A673 (cell line): ENCODE measurements around the gene GHRH. TPM values are rescaled to one million over a fixed set of nuclear protein-coding genes. Genes with fewer than 3 reads are reported as not detected.

ENCODE experiments used
- BruUV-seq: library from RNA; stranded (reverse); fragments of 400-500 nt; replicated peaks from 2 replicates; lab custom pipeline; 2021; lab: Mats Ljungman, UMichigan
- CTCF ChIA-PET: fragments of 300-600 bp; sonication (Branson Sonifier 250); formaldehyde crosslinking; loops from one replicate; lab custom pipeline; 2022; ENCODE audit warnings: antibody characterized with exemption; lab: Charles Lee
- POLR2A ChIA-PET: fragments of 300-600 bp; sonication (Branson Sonifier 250); formaldehyde crosslinking; loops from one replicate; lab custom pipeline; 2022; ENCODE audit warnings: antibody characterized with exemption; ENCODE audit not compliant: low non-redundant PET; lab: Charles Lee
- DNase-seq: peaks from one replicate; pipeline ENCODE4 v3.0.0-alpha.2; 2015; ENCODE audit warnings: low spot score
- H3K27ac ChIP-seq: fragments of 200-600 bp; sonication (generic); 2 replicates; pipeline ENCODE4 v1.5.1; 2016; ENCODE audit warnings: mixed run types, low read depth, mild to moderate bottlenecking, mixed read lengths, antibody characterized with exemption, low read length; ENCODE audit not compliant: poor library complexity, severe bottlenecking
- H3K27me3 ChIP-seq: fragments of 200-600 bp; sonication (generic); replicated peaks from 2 replicates; pipeline ENCODE4 v1.6.1; 2017; ENCODE audit warnings: mixed run types, low read depth, mild to moderate bottlenecking, mixed read lengths, antibody characterized with exemption, low read length; ENCODE audit not compliant: insufficient read depth, poor library complexity
- H3K36me3 ChIP-seq: fragments of 200-600 bp; sonication (generic); 2 replicates; pipeline ENCODE4 v1.6.1; 2016; ENCODE audit warnings: mixed run types, mild to moderate bottlenecking, mixed read lengths, antibody characterized with exemption, low read length; ENCODE audit not compliant: insufficient read depth, poor library complexity, severe bottlenecking
- H3K4me1 ChIP-seq: fragments of 200-600 bp; sonication (generic); 2 replicates; pipeline ENCODE4 v1.6.1; 2017; ENCODE audit warnings: mixed run types, mild to moderate bottlenecking, mixed read lengths, antibody characterized with exemption, low read length; ENCODE audit not compliant: insufficient read depth, poor library complexity, severe bottlenecking
- H3K4me3 ChIP-seq: fragments of 200-600 bp; sonication (generic); 2 replicates; pipeline ENCODE4 v1.5.1; 2016; ENCODE audit warnings: low read depth, mixed run types, mild to moderate bottlenecking, mixed read lengths, low read length; ENCODE audit not compliant: poor library complexity, severe bottlenecking
- H3K9me3 ChIP-seq: fragments of 200-600 bp; sonication (generic); 2 replicates; pipeline ENCODE4 v1.6.1; 2016; ENCODE audit warnings: mixed run types, low read depth, mild to moderate bottlenecking, mixed read lengths, antibody characterized with exemption, low read length; ENCODE audit not compliant: poor library complexity, severe bottlenecking
- CTCF ChIP-seq: fragments of 300-800, 200-600 bp; sonication (generic); conservative IDR thresholded peaks from 2 replicates; pipeline ENCODE4 v1.5.1; 2017; ENCODE audit warnings: low read depth, mild to moderate bottlenecking, antibody characterized with exemption, low read length, moderate library complexity, mixed read lengths
- EZH2 ChIP-seq: fragments of 200-600 bp; sonication (generic); IDR thresholded peaks from 2 replicates; pipeline ENCODE4 v1.6.1; 2017; ENCODE audit warnings: borderline replicate concordance, low read depth, mild to moderate bottlenecking, mixed read lengths, antibody characterized with exemption, low read length; ENCODE audit not compliant: poor library complexity, severe bottlenecking
- intact Hi-C: fragments of 100-400 bp; cut with micrococcal nuclease; formaldehyde crosslinking; loops from one replicate; pipeline ENCODE4 v1.10.0; 2022; ENCODE audit not compliant: unreplicated experiment
- total RNA-seq: library from RNA; stranded (reverse); gene quantifications from 2 replicates; pipeline ENCODE4 v1.2.3, GENCODE V29; 2021

The GHRH gene
- total RNA-seq, 1 experiment from 2014 or later, result not detected

DNA sequence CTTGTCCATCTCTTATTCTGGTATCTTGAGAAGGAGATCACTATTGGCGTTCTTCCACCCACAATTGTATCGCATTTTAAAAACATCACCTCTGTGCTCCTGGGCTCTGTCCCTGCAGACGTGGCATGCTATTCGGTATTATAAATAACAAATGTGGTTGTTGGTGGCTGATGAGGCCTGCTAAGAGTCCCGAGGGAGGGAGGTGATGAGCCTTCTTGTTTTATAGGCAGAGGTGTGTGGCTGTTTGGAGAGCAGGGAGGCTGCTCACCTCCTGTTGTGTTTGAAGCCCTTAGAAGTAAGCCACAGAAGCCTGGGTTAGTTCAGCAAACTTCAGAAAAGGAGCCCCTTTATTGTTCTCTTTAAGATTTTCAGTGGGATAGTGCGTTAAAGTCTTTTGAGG lies 43.5 kb upstream of the GHRH start:
- no peaks in the 10 kb centered on the region for H3K9me3 ChIP-seq
- peaks cover 19% of the 10 kb centered on the region for H3K36me3 ChIP-seq
- intact Hi-C loops, result no loop called here
- TF ChIP-seq CTCF (no peak), EZH2 (no peak)
- BruUV-seq, result no TSS peak
- H3K27ac ChIP-seq, result no peak overlapping the region
- H3K4me1 ChIP-seq, result no peaks in the 10 kb centered on the region
- H3K4me3 ChIP-seq, result no peak overlapping the region
- ChIA-PET CTCF (interaction anchor here (0.6 kb wide), 1 partner anchor 34 kb away, joined by 5 read pairs; no protein-coding TSS in a partner anchor), POLR2A (no interaction called here)
- H3K27me3 ChIP-seq, result no peaks in the 10 kb centered on the region
- DNase-seq, result no peak

DNA sequence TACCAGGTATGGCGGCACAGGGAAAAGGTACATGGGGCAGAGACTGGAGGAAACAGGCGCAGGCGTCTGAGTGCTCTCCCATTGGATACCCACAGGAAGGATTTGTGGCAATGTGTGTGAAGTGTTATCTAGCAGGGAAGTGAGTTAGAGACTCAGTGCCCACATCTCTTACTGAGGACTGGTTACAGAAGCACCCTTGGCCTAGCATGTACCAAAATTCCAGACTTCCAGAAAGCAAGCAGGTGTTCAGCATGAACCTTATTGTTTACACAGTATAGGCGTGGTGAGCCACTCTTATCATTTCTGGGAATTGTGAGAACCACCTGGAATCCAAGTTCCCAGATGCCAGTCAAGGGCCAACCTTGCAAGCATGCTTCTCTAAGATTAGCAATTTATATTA lies 42.0 kb upstream of the GHRH start:
- ChIA-PET CTCF (no interaction called here), POLR2A (no interaction called here)
- no TSS peak for BruUV-seq
- Histone ChIP-seq H3K27me3 (no peaks in the 10 kb centered on the region), H3K36me3 (peaks cover 19% of the 10 kb centered on the region), H3K27ac (no peak overlapping the region), H3K4me1 (no peaks in the 10 kb centered on the region), H3K9me3 (no peaks in the 10 kb centered on the region), H3K4me3 (no peak overlapping the region)
- intact Hi-C loops, result no loop called here
- no peak for DNase-seq
- TF ChIP-seq CTCF (no peak), EZH2 (no peak)

DNA sequence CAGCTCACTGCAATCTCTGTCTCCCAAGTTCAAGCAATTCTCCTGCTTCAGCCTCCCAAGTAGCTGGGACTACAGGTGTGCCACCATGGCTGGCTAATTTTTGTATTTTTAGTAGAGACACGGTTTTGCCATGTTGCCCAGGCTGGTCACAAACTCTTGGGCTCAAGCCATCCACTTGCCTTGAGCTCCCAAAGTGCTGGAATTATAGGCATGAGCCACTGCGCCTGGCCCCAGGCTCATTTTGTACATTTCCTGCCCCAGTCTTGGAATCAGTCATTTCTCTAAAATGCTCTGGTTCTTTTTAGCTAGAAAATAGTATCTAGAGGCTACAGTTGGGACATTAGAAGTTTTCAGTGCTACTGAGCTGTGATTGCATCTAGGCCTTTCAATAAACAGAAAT lies 41.4 kb upstream of the GHRH start:
- Histone ChIP-seq H3K27ac (no peak overlapping the region), H3K4me1 (no peaks in the 10 kb centered on the region), H3K36me3 (peaks cover 19% of the 10 kb centered on the region), H3K4me3 (no peak overlapping the region), H3K27me3 (no peaks in the 10 kb centered on the region), H3K9me3 (no peaks in the 10 kb centered on the region)
- TF ChIP-seq CTCF (no peak), EZH2 (no peak)
- ChIA-PET CTCF (no interaction called here), POLR2A (no interaction called here)
- BruUV-seq, result no TSS peak
- intact Hi-C loops, result no loop called here
- DNase-seq, result no peak
